Stimulated activated CD4-positive, alpha-beta T cell treated with anti-CD3 and anti-CD28 coated beads, Interleukin-12 subunit alpha, Interleukin-12 subunit beta, amount 100 ng/mL, for 4 hours (primary cell): ENCODE results near the gene PLPPR1.
"Not testable (repeated sequence)": the region's sequence is repeated elsewhere in the genome, so short reads cannot be mapped to it uniquely, and the experiment has no call there.

Experiments
- DNase-seq: peaks from one replicate; pipeline ENCODE4 v3.0.0-alpha.2; 2020

Gene PLPPR1

GRCh38 chr9:101028346-101029314 lies at the start of gene PLPPR1:
Gene PLPPR1 (plus strand): TSS chr9:101028727.
- DNase-seq, result no peak

GRCh38 chr9:100989731-100990130 lies 38.8 kb upstream of the PLPPR1 start:
- no peak for DNase-seq

GRCh38 chr9:100990605-100991381 lies 37.7 kb upstream of the PLPPR1 start:
- no peak for DNase-seq

GRCh38 chr9:100992632-100993031 lies 35.9 kb upstream of the PLPPR1 start:
- DNase-seq, result no peak

- DNase-seq, result no peak
These were observed 28.5 kb upstream of the PLPPR1 start for GRCh38 chr9:100999906-101000544.

- DNase-seq, result no peak
These were observed 23.3 kb upstream of the PLPPR1 start for GRCh38 chr9:101005246-101005645.

- DNase-seq, result no peak
These were observed 14.0 kb upstream of the PLPPR1 start for GRCh38 chr9:101014566-101014965.

GRCh38 chr9:101018467-101018866 lies 10.1 kb upstream of the PLPPR1 start:
- no peak for DNase-seq

GRCh38 chr9:101022704-101023103 lies 5.8 kb upstream of the PLPPR1 start:
- DNase-seq, result no peak

- no peak for DNase-seq
These were observed 2.6 kb upstream of the PLPPR1 start for GRCh38 chr9:101025940-101026339.

- no peak for DNase-seq
These were observed 1.7 kb upstream of the PLPPR1 start for GRCh38 chr9:101026824-101027223.

- DNase-seq, result no peak
These were observed 1.3 kb upstream of the PLPPR1 start for GRCh38 chr9:101027236-101027635.

- DNase-seq, result no peak
These were observed 688 bp upstream of the PLPPR1 start for GRCh38 chr9:101027733-101028345.

GRCh38 chr9:101029315-101030085 lies 973 bp downstream of the PLPPR1 start:
- no peak for DNase-seq

- DNase-seq, result no peak
These were observed 1.5 kb downstream of the PLPPR1 start for GRCh38 chr9:101030086-101030391.

GRCh38 chr9:101032426-101032825 lies 3.9 kb downstream of the PLPPR1 start:
- DNase-seq, result no peak

GRCh38 chr9:101034222-101034621 lies 5.7 kb downstream of the PLPPR1 start:
- DNase-seq, result no peak

- no peak for DNase-seq
These were observed 6.6 kb downstream of the PLPPR1 start for GRCh38 chr9:101035098-101035497.

- no peak for DNase-seq
These were observed 8.9 kb downstream of the PLPPR1 start for GRCh38 chr9:101037430-101037829.

GRCh38 chr9:101038488-101038887 lies 10.0 kb downstream of the PLPPR1 start:
- no peak for DNase-seq

GRCh38 chr9:101039581-101039980 lies 11.1 kb downstream of the PLPPR1 start:
- DNase-seq, result not testable (repeated sequence)

GRCh38 chr9:101047848-101048397 lies 19.4 kb downstream of the PLPPR1 start:
- no peak for DNase-seq
